Retinal pigment epithelial cell (primary cell): ENCODE measurements around the gene DUSP8.

Experiments used
- DNase-seq: peaks from one replicate; pipeline ENCODE4 v3.0.0-alpha.2; 2010; ENCODE audit warnings: low read depth
- H3K4me3 ChIP-seq: 2 replicates; pipeline ENCODE4 v1.5.1; 2011; ENCODE audit warnings: mild to moderate bottlenecking, low read length, control low read depth, moderate library complexity
- TF ChIP-seq, protein P1 (sequence below): conservative IDR thresholded peaks from 2 replicates; pipeline ENCODE4 v1.5.1; 2011; ENCODE audit warnings: low read depth, low read length, control low read depth, inconsistent platforms

Gene DUSP8

DNA sequence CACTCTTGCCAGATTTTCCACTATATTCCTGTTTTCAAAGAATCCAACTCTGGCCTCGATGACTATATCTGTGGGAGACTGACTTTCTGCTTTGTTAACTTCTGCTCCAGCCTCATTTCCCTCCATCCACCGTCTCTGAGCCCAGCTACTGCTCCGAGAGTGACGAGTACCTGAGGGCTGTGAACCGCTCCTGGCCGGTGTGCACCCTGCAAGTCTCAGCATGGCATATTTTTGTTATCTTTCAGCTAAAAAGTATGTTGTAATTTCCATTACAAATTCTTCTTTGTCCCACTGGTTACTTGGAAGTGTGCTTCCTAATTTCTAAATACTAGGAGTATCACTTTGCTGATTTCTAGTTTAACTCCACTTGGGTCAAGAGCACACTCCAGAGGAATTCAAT is 49.0 kb downstream of the DUSP8 start:
- H3K4me3 ChIP-seq = no peak overlapping the region
- DNase-seq = no peak
- TF ChIP-seq, protein P1, sequence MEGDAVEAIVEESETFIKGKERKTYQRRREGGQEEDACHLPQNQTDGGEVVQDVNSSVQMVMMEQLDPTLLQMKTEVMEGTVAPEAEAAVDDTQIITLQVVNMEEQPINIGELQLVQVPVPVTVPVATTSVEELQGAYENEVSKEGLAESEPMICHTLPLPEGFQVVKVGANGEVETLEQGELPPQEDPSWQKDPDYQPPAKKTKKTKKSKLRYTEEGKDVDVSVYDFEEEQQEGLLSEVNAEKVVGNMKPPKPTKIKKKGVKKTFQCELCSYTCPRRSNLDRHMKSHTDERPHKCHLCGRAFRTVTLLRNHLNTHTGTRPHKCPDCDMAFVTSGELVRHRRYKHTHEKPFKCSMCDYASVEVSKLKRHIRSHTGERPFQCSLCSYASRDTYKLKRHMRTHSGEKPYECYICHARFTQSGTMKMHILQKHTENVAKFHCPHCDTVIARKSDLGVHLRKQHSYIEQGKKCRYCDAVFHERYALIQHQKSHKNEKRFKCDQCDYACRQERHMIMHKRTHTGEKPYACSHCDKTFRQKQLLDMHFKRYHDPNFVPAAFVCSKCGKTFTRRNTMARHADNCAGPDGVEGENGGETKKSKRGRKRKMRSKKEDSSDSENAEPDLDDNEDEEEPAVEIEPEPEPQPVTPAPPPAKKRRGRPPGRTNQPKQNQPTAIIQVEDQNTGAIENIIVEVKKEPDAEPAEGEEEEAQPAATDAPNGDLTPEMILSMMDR = no peak

DNA sequence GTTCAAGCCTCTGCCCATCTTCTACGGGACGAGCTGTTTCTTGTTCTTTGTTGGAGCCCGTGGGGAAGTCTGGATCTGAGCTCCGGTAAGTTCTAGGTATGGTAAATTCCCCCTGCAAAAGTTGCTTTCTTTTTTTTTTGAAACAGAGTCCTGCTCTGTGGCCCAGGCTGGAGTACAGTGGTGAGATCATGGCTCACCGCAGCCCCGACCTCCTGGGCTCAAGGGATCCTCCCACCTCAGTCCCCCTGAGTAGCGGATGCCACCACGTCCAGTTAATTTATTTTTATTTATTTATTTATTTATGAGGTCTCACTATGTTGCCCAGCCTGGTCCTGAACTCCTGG is 50.0 kb downstream of the DUSP8 start:
- no peak overlapping the region for H3K4me3 ChIP-seq
- DNase-seq = no peak
- TF ChIP-seq, protein P1 = no peak

DNA sequence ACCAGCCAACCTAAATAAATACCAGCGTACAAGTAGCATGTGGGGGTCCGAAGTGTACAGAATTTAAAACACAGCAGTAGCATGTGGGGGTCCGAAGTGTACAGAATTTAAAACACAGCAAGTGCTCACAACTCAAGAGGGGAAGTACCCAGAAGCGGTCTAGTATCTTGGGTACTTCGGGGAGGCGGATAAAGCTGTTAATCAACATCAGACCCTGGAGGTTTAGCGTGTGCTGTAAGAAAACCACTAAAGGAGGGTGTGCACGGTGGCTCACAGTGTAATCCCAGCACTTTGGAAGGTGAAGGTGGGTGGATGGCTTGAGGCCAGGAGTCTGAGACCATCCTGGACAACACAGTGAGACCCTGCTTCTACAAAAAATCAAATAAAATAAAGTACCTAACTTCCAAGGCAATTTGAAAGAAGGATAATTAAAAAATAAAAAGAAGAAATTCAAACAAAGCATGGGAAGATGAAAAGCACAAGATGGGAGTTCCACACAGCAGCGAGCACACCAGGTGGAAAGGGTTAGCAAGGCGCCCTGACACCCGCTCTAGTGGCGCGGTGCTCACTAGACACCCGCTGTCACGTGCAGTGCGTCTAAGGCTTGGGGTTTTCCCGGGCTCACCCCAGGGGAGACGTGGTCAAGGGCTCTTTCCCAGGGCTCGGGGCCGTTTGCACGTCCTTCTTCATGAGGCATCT is 50.5 kb downstream of the DUSP8 start:
- TF ChIP-seq, protein P1 = no peak
- no peak overlapping the region for H3K4me3 ChIP-seq
- no peak for DNase-seq

DNA sequence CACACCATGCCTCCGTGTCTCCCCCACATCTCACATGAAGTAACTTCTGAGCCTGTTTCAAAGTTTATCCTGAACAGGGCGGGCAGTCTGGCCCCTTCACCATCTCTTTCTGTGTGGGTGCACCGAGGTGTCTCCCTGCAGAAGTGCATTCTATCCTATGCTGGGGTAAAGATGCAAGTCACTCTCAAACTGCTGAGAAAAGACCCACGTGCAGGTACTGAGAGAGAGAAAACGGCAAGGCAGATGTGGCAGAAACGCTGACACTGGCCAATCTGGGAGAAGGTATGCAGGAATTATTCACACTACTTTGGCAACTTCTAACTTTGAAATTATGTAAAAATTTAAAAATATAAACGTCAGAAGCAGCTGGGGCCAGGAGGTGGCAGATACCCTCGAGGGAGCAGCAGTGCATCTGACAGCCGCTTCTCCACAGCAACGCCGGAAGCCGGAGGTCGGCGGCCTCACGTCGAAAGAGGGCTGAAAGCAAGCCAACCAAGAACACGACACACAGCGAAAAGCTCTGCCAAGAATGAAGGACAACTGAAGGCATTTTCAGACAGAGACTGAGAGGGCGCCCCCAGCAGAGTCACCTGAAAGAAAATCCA is 51.3 kb downstream of the DUSP8 start:
- no peak overlapping the region for H3K4me3 ChIP-seq
- no peak for DNase-seq
- TF ChIP-seq, protein P1 = no peak

DNA sequence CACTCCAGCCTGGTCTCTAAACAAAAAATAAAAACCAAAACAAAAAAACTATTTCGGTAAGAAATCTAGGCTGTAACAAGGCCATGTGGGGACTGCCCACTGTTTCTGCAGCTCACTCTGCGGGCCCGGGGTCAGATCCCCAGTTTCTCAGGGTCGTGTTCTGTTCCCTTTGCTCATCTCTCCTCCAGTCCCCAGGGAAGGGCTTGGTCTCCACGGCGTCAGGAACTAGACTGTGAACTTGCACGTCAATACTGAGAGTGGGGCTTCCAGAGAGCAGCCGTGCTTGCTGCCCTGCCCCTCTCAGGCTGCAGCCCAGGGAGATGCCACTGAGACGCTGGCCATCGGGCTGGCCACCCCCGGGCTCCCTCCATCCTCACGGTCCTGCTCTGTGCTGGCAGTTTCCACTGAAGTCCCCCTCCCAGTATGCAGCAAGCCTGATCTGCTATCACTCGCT is 51.8 kb downstream of the DUSP8 start:
- TF ChIP-seq, protein P1 = no peak
- no peak overlapping the region for H3K4me3 ChIP-seq
- DNase-seq = no peak

DNA sequence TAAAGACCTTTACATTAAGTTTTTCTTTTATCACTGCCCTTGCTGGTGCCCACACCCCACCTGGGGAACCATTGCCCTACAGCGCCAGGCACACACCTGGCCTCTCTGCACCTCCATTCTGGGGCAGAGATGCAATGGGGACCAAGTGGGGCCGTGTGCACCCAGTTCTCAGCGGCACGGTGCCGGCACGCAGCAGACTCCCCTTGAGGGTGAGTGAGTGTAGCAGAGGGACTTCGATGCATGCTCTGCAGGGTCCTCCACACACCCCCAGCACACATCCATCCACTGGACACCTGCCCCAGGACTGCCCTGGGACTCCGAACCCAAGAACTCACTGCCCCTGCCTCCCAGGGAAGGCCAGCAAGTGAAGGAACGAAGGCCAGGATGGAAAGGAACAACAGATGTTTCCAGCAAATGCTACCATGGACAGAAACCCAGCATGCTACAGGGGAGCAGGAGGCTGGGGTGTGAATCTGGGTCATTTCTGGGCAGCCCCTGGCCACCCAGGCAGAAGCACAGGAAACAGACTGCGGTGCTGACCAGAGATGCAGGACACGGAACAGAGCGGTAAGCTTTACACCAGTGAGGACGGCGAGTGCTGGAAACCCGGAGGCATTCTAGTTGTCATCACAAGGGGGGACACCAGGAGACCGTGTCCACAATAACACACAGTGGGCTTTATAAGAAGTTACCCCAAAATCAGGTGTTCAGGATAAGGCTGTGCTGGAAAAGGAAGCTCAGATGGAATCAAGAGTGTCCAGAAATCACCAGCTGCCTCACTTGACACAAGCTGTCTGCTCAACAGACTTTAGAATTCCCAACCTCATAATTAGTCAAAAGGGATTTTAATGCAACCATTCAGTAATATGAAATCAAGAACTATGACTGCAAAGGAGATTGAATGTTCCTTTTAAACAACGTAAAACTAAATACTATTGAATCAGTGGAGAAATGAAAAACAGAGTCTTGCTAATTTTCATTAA is 52.8 kb downstream of the DUSP8 start:
- no peak for DNase-seq
- H3K4me3 ChIP-seq = no peak overlapping the region
- TF ChIP-seq, protein P1 = no peak
